MG63 (cell line): ENCODE results near the gene ITPR1. TPM values are rescaled to one million over a fixed set of nuclear protein-coding genes. Genes with fewer than 3 reads are reported as not detected.
A peak's percentile ranks its signal among the peaks of the same experiment; 100 is the strongest.

Source experiments
- DNase-seq: peaks from one replicate; pipeline ENCODE4 v3.0.0-alpha.2; 2020
- H3K27me3 ChIP-seq: fragments of 250-450 bp; sonication (Bioruptor Pico); 2 replicates; pipeline ENCODE4 v1.5.1; 2020; ENCODE audit warnings: mild to moderate bottlenecking, moderate library complexity
- H3K36me3 ChIP-seq: fragments of 250-450 bp; sonication (Bioruptor Pico); 2 replicates; pipeline ENCODE4 v1.5.1; 2020; ENCODE audit warnings: mild to moderate bottlenecking, moderate library complexity
- H3K4me3 ChIP-seq: fragments of 250-450 bp; sonication (Bioruptor Pico); 2 replicates; pipeline ENCODE4 v1.5.1; 2020; ENCODE audit warnings: mild to moderate bottlenecking, moderate library complexity
- H3K9me3 ChIP-seq: fragments of 250-450 bp; sonication (Bioruptor Pico); 2 replicates; pipeline ENCODE4 v1.5.1; 2020; ENCODE audit warnings: mild to moderate bottlenecking, moderate library complexity
- total RNA-seq: library from RNA; depleted of rRNA; stranded (reverse); fragments of >200 nt; shearing (Covaris generic); gene quantifications from 2 replicates; pipeline ENCODE4 v1.2.3, GENCODE V29; 2014; ENCODE audit warnings: low replicate concordance

The ITPR1 gene
- total RNA-seq, 1 experiment from 2014 or later, result 1.7 TPM

DNA sequence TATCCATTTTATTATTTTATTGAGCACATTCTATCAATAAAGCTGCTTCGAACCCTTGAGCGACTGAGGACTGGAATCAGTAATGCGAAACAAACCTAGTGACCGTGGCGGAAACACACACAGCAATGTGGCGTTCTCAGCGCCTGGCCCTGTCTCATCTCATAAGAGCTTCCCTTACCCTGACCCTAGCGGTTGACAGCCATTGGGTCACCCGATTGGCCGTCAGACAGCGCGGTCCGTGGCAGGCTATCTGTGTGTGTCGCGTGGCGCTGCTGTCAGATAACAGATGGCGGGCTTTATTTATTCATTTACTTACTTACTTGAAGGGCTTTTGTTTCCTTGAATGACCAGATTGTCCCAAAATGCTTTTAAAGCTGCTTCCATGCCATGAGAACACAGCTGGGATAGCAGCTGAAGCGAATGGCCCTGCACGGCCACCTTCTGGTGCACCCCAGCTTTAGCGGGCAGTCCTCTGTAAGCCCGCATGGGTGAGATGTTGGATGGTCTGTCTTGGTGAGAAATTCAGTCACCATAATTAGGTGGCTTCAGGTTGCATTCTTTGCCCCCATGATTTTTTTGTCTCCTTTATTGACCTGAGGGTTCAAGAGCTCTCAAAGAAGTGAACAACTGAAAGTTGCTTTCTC is 270.6 kb downstream of the ITPR1 start:
- DNase-seq, result no peak
- H3K4me3 ChIP-seq, result no peak overlapping the region

DNA sequence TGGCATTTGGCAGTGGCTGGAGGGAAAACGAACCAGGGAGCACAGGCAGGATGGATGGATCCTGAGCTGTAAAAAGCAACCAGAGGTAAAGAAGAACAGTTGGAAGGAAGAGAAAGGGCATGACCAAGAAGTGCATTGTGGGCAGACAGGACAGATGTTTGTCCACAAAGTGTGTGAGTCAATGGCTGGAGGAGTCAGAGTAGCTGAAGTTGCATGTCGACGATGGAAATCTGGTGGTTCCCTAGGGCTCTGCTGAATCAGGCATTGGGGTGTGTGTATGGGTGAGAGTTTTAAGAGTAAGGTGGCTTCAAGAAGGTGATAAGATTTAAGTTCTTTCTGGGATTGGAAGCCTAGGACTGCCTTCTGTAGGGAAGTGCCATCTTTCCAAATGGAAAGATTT is 272.1 kb downstream of the ITPR1 start:
- DNase-seq, result no peak
- Histone ChIP-seq H3K36me3 (no peaks in the 10 kb centered on the region), H3K4me3 (no peak overlapping the region), H3K27me3 (no peaks in the 10 kb centered on the region), H3K9me3 (no peaks in the 10 kb centered on the region)

More for the DNA sequence above, 270.6 kb downstream of the ITPR1 start:
- no peaks in the 10 kb centered on the region for H3K27me3 ChIP-seq
- H3K9me3 ChIP-seq, result no peaks in the 10 kb centered on the region
- no peaks in the 10 kb centered on the region for H3K36me3 ChIP-seq

DNA sequence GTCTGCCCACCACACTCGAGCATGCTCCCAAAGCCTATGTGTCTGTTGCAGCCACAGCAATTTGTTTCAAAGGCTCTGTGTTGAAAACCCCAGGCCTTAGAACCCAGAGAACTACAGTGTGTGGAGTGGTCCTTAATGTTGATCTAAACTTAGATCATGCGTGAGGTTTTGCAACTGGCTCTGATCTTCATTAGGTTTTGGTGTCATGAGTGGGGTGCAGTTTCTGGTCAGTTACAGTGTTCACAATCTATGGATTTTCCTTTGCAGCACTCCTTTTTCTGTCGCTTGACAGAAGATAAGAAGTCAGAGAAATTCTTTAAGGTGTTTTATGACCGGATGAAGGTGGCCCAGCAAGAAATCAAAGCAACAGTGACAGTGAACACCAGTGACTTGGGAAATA is 273.1 kb downstream of the ITPR1 start:
- no peak overlapping the region for H3K4me3 ChIP-seq
- no peaks in the 10 kb centered on the region for H3K27me3 ChIP-seq
- no peaks in the 10 kb centered on the region for H3K9me3 ChIP-seq
- H3K36me3 ChIP-seq, result no peaks in the 10 kb centered on the region
- DNase-seq, result no peak

DNA sequence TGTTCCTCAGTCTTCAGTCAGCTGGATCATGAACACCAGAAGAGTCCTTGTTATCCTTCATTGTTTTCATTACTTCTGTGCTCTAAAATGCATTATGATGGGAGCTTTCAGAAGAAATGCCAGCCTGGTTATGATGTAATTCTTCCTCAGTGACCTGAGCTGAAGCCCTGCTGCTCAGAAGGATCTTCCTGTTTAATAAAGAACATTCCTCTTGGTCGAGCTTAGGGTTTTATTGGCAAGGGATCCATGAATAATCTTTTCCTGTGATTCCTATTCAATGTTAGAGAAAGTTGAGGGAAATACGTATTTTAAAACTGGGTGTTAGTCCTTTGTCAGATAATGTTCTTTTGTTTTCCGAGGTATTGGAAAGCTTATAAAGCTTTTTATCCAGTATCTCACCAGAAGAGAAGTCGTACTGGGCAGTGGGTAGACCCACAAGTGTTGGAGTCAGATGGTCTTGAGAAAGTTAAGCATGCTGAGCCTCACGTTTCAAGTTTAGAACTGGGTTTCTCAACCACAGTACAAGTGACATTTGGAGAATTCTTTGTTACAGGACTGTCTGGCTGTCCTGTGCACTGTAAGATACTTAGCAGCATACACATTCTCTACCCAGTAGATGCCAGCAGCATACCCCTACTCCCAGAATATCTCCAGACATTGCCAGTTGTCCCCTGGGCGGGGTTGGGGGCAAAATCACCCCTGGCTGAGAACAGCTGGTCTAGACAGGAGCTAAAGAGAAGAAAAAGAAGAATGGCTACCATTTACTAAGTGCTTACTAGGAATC is 273.8 kb downstream of the ITPR1 start:
- DNase-seq, result no peak
- H3K4me3 ChIP-seq, result no peak overlapping the region

DNA sequence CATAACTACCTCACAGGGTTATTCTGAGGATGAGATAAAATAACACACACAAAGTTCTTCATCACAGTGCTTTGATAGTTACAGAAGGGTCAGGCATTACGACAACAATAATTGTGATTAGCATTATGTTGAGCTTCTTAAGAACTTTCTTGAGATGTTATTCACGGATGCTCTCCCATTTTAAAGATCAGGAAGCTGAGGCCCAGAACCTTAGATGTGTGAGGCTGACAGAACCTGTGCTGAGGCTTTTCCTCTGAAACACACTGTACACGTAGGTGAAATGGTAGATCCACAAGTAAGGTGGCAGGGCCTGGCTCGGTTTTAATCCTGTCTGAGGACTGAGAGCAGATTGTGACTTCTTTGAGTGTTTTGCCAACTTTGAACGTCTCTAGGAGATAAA is 274.9 kb downstream of the ITPR1 start:
- no peaks in the 10 kb centered on the region for H3K36me3 ChIP-seq
- no peaks in the 10 kb centered on the region for H3K9me3 ChIP-seq
- no peak overlapping the region for H3K4me3 ChIP-seq
- no peak for DNase-seq
- H3K27me3 ChIP-seq, result no peaks in the 10 kb centered on the region

More for the DNA sequence above, 273.8 kb downstream of the ITPR1 start:
- Histone ChIP-seq H3K27me3 (no peaks in the 10 kb centered on the region), H3K36me3 (no peaks in the 10 kb centered on the region), H3K9me3 (no peaks in the 10 kb centered on the region)

DNA sequence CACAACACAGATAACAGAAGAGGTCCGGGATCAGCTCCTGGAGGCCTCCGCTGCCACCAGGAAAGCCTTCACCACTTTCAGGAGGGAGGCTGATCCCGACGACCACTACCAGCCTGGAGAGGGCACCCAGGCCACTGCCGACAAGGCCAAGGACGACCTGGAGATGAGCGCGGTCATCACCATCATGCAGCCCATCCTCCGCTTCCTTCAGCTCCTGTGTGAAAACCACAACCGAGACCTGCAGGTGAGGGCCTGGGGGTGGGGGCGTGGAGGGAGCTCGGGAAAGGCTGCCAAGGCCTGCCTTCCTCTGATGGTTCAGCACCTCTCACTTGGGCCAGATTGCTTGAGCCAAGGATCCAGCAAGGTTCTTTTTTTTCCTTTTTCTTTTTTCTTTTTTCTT is 275.4 kb downstream of the ITPR1 start:
- H3K4me3 ChIP-seq, result no peak overlapping the region
- no peaks in the 10 kb centered on the region for H3K27me3 ChIP-seq
- no peaks in the 10 kb centered on the region for H3K36me3 ChIP-seq
- no peaks in the 10 kb centered on the region for H3K9me3 ChIP-seq
- no peak for DNase-seq

DNA sequence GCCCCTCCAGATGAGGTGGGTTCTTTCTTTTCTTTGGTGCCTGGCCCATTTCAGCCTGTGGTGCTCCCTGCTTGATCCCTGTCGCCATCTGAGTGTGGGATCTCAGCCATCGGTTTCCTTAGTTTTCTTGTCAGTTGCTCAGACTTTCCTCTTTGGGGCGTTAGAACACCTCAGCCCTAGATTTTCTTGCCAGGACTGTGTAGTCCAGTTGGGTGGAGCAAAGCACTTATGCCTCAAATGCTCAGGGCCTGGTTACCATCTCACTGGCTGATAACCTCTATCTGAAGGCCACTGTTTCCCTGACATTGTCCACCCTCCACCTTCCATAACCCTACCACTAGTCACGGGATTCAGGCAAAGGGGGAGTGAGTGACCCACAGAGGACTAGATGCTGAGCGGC is 277.4 kb downstream of the ITPR1 start:
- DNase-seq, result no peak
- H3K4me3 ChIP-seq, result no peak overlapping the region

DNA sequence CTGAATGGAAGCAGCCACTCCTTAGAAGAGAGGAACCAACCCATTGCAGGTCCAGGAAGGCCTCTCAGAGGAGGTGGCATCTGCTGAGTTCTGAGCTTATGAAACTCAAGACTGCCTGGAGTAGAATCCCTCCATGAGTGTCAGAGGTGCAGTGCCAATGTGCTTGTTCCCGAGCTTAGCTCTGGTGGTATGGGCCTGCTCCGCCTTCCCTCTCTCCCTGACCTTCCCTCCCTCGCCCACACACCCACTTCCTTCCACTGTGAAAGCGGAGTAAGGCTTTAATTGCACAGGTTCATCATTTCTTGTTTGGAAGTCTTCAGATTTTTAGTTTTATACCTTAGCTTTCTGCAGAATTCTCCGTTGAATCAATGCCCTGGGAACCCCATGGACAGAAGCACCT is 278.1 kb downstream of the ITPR1 start:
- H3K27me3 ChIP-seq, result no peaks in the 10 kb centered on the region
- DNase-seq, result no peak
- H3K4me3 ChIP-seq, result no peak overlapping the region
- H3K9me3 ChIP-seq, result no peaks in the 10 kb centered on the region
- H3K36me3 ChIP-seq, result no peaks in the 10 kb centered on the region

More for the DNA sequence above, 277.4 kb downstream of the ITPR1 start:
- Histone ChIP-seq H3K36me3 (no peaks in the 10 kb centered on the region), H3K27me3 (no peaks in the 10 kb centered on the region), H3K9me3 (no peaks in the 10 kb centered on the region)

DNA sequence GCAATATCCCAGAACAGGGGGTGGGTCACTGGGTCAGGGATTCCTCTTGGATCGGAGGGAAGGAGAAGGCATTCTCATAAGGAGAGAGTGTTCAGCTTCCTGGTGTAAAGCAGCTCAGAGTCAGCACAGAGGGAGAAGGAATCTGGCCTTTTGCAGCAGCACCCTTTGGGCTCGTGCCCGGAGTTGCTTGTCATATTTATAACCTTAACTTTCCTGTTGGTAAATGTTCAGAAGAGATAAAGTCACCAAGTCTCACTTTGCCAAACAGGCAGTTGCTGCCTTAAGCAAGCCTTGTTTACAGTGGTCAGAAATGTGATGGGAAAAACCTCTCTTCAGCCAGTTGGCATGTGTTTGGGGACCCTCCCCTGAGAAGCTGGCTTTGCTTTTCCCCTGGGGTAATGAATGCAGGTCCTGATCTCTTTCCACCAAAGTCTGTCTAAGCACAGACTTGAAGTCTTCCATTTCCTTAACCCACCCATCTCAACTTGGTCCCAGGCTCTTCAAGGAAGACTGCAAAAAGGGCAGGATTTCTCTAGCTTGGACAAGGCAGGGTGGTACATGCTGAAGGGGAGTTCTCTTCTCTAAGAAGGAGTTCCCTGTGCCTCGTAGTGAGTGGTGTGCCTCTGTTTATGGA is 279.1 kb downstream of the ITPR1 start:
- peak; percentile 77 for DNase-seq
- H3K27me3 ChIP-seq, result no peaks in the 10 kb centered on the region
- H3K36me3 ChIP-seq, result no peaks in the 10 kb centered on the region
- no peaks in the 10 kb centered on the region for H3K9me3 ChIP-seq
- H3K4me3 ChIP-seq, result no peak overlapping the region

DNA sequence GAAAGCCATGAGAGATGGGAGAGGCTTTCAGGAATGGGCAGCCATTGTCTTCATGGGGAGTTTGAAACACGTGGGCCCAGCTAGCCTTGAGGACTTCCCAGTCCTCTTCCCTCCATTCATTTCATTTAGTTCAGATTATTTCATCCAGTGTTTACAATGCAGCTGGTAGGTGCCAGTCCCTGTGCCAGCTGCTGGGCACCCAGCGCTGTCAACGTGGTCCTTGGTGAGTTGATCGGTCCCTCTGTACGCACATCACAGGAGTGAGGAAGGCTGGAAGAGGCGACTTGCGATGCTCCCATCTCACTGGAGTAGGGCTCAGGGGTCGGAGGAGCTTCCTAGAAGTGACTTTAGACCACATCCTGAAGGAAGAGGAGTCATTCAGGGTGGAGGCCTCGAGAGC is 279.7 kb downstream of the ITPR1 start:
- Histone ChIP-seq H3K9me3 (no peaks in the 10 kb centered on the region), H3K27me3 (no peaks in the 10 kb centered on the region), H3K4me3 (no peak overlapping the region), H3K36me3 (no peaks in the 10 kb centered on the region)
- no peak for DNase-seq

DNA sequence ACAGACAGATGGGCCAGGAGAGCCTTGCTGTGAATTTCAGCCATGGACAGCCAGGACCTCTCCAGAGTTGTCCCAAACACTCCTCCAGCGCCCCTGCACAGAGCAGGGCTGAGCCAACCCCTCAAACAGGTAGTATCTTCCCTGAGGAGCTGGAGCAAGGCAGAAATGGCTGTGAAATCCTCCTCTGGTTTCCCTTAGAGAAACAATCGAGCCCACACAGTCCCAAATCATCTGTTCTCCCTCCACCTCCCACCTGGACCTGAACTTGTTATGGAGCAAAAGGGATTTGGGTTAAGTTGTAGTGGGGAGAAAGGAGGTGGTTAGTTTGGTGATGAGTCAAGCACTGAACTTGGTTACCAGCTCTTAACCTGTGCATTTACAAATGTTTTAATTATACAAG is 280.4 kb downstream of the ITPR1 start:
- no peaks in the 10 kb centered on the region for H3K36me3 ChIP-seq
- no peak for DNase-seq
- H3K27me3 ChIP-seq, result no peaks in the 10 kb centered on the region
- H3K9me3 ChIP-seq, result no peaks in the 10 kb centered on the region
- no peak overlapping the region for H3K4me3 ChIP-seq

DNA sequence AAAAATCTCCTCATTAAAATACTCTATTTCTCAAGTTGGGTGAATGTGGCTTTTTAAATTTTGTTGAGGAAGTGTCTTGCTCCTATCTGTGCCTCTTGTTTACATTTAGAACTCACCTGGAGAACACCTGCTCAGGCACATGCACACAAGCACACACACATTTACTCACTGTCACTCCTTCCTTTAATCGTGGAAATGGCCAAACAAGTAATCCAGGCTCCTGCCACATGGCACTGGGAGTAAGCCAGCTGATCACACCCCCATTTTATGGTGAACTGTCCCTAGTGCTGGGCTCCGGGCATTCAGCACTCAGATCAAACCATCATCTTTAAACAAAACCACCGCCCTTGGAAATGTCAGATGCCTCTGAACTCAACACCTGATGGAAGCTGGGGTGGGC is 281.4 kb downstream of the ITPR1 start:
- Histone ChIP-seq H3K36me3 (no peaks in the 10 kb centered on the region), H3K9me3 (no peaks in the 10 kb centered on the region), H3K4me3 (no peak overlapping the region), H3K27me3 (no peaks in the 10 kb centered on the region)
- DNase-seq, result no peak

DNA sequence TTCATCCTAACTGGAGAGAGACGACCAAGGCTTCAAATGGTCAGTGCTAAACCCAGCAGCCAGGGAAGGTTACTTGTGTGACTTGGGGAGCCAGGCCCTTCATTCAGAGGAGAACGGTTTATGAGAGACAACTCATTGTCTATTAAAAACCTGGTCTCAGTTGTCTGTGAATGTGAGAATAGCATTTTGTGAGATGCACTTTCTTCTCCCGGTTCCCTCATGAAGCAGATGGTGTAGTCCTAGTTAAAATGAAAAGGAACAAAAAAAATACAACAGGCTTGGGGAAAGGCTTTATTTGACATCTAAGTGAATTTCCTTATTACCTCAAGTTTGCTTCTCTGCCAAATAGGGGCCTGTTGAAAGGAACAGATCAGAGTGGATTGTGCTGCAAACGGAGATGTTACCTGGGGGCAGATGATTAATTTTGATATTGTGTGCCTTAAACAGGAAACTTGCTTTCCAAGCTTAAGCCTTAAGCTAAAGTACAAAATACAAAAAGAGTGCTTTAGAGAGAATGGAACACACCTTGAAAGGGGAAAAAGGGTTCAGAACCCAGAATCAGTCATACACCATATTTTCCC is 283.3 kb downstream of the ITPR1 start:
- H3K4me3 ChIP-seq, result no peak overlapping the region
- H3K36me3 ChIP-seq, result no peaks in the 10 kb centered on the region
- H3K27me3 ChIP-seq, result no peaks in the 10 kb centered on the region
- no peak for DNase-seq
- no peaks in the 10 kb centered on the region for H3K9me3 ChIP-seq

DNA sequence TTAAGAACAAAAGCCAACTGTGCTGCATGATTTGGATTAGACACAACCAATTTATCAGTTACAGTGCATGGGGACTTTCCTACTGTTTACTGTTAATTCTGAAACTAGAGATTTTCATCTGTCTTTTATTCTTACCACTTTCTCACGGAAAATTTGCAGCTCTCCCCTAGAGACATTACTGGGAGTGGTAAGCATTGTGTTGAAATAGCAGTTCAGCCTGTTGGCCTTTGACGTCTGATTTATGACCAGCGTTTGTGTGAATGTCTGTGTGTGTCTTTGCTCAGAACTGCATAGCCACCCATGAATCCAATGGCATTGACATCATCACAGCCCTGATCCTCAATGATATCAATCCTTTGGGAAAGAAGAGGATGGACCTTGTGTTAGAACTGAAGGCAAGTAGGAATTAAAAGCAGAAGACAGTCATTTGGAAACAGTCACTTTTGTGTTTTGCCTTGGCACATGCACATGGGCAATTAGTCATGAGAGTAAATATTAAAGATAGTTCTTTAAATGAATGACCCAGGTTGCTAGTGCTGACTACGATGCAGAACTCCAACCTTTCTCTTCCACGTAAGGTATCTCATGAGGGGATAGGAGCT is 283.9 kb downstream of the ITPR1 start:
- Histone ChIP-seq H3K9me3 (no peaks in the 10 kb centered on the region), H3K36me3 (no peaks in the 10 kb centered on the region), H3K4me3 (no peak overlapping the region), H3K27me3 (no peaks in the 10 kb centered on the region)
- no peak for DNase-seq

DNA sequence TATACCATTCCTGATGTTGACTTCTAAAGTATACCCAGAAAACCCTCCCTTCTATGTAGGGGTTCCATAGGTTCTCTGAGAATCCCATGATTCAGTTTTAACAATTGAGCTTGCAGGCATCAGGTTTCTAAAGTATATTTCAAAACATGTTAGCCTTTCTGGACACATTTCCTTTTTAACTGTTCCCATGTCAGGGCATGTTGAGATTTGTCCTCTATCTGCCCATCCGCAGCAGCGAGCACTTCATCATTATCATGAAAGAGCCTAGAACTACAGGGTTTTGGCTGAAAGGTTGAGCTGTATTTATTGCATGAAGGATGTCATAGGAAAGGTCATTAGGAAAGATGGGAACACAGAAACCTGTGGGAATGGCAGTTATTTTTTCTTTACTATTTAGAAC is 285.0 kb downstream of the ITPR1 start:
- Histone ChIP-seq H3K4me3 (no peak overlapping the region), H3K9me3 (no peaks in the 10 kb centered on the region), H3K27me3 (no peaks in the 10 kb centered on the region), H3K36me3 (no peaks in the 10 kb centered on the region)
- no peak for DNase-seq

DNA sequence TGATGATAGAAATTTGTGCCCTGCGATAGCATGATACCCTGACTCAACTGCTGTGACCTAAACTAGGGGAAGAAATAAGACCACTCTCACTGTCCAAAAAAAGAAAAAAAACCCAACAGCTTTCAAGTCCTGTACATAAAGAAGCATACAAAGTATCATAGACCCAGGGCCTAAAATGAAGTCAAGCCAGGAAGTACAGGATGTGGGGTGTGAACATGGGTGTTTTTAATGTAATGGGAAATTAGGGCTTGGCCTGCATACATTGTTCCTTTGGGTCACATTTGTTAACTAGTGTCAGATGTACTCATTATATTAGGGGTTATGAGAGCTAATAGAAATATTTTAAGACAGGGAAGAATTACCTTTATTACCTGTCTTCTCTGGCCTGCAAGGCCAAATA is 285.6 kb downstream of the ITPR1 start:
- Histone ChIP-seq H3K27me3 (no peaks in the 10 kb centered on the region), H3K9me3 (no peaks in the 10 kb centered on the region), H3K4me3 (no peak overlapping the region), H3K36me3 (no peaks in the 10 kb centered on the region)
- no peak for DNase-seq

DNA sequence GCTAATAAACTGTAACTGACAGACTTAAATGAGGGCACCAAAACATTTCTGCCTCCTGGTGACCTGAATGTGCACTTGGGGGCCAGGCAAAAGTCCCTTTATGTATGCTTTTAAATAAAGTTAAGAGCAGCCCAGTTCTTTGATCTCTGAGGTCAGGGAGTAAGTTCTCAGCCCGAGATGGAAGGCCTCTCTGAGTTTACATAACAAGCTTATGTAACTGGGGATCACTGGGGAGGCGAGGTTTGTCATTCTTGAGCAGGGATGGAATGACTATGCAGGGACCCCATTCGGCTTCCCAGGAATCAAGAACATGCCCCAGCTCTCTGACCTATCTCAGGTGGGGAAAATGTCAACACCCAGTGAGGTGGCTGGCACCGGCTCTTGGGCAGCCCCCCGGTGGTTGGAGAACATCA is 287.4 kb downstream of the ITPR1 start:
- no peak for DNase-seq
- H3K4me3 ChIP-seq, result no peak overlapping the region
- H3K9me3 ChIP-seq, result no peaks in the 10 kb centered on the region

More for the DNA sequence above, 287.4 kb downstream of the ITPR1 start:
- no peaks in the 10 kb centered on the region for H3K27me3 ChIP-seq
- H3K36me3 ChIP-seq, result no peaks in the 10 kb centered on the region
